ENCODE results near the gene RAB40A. TPM values are rescaled to one million over a fixed set of nuclear protein-coding genes. Genes with fewer than 3 reads are reported as not detected.

The RAB40A gene
- total and polyA plus RNA-seq, 9 donors: 0.34 to 1.8 (median 0.71) TPM

DNA sequence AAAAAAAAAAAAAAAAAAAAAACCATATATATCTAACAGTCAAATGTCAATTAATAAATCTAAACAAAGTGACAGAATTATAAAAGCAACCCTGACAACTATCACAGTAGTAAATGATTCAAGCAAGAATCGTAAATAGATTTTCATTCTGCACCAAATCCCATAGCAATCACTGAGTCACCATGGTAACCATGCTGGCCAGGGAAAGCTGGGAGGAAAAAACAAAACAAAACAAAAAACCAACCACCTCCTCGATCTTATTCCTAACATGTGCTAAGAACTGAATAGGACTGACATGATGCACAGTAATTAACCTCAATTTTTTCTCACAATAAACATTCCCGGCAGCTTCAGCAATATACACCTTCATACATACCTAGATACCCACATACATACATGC lies 30.6 kb upstream of the RAB40A start:
- Histone ChIP-seq H3K27ac (ENCODE audit: low read length) (no peak overlapping the region), H3K9me3 (replicated peaks; ENCODE audit: control insufficient read depth, low read depth, low read length) (no peaks in the 10 kb centered on the region), H3K27me3 (ENCODE audit: control insufficient read depth, insufficient read depth, low read length) (peaks cover 13% of the 10 kb centered on the region), H3K4me1 (ENCODE audit: control insufficient read depth, insufficient read depth, low read length) (no peaks in the 10 kb centered on the region), H3K36me3 (ENCODE audit: control insufficient read depth, insufficient read depth, low read length) (no peaks in the 10 kb centered on the region), H3K4me3 (ENCODE audit: low read length) (no peak overlapping the region)
- WGBS (ENCODE audit: insufficient coverage): 67% methylated on average over 3 of the region's 3 CpGs
- DNase-seq: peak; percentile 10

DNA sequence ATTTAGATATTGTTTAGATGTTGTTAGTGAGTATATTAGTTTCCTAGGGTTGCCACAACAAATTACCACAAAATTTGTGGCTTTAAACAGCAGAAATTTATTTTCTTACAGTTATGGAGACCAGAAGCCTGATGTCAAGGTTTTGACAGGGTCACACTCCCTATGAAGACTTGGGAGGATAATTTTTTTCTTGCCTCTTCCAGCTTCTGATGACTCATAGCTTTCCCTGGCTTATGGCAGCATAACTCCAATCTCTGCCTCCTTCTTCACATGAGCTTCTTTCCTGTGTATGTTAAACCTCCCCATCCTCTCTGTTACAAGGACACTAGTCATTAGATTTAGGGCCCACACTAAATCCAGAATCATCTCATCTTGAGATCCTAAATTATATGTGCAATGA lies 20.9 kb upstream of the RAB40A start:
- no peak overlapping the region for H3K27ac ChIP-seq (ENCODE audit: low read length)
- H3K4me1 ChIP-seq (ENCODE audit: control insufficient read depth, insufficient read depth, low read length): no peaks in the 10 kb centered on the region
- peaks cover 19% of the 10 kb centered on the region for H3K27me3 ChIP-seq (ENCODE audit: control insufficient read depth, insufficient read depth, low read length)
- H3K4me3 ChIP-seq (ENCODE audit: low read length): no peak overlapping the region
- no peaks in the 10 kb centered on the region for H3K36me3 ChIP-seq (ENCODE audit: control insufficient read depth, insufficient read depth, low read length)
- DNase-seq: no peak
- H3K9me3 ChIP-seq (replicated peaks; ENCODE audit: control insufficient read depth, low read depth, low read length): no peaks in the 10 kb centered on the region

DNA sequence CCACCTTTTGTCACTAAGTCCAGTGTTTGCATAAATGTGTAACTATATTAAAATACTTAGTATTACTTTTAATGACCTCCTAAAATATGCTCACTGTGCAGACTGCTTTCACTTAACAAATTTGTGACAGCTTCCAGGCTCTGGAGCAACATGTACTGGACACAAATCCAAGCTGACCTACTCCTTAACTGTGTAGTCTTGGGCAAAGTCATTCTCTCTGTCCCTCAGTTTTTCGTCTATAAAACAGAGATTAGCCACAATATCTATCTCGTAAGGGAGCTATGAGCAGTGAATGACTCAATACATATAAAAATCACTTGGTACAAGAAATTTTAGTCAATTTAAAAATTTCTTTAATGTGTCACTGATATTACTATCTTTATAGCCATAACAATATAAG lies 20.4 kb upstream of the RAB40A start:
- no peak for DNase-seq
- Histone ChIP-seq H3K4me1 (ENCODE audit: control insufficient read depth, insufficient read depth, low read length) (no peaks in the 10 kb centered on the region), H3K27me3 (ENCODE audit: control insufficient read depth, insufficient read depth, low read length) (peaks cover 19% of the 10 kb centered on the region), H3K4me3 (ENCODE audit: low read length) (no peak overlapping the region), H3K27ac (ENCODE audit: low read length) (no peak overlapping the region), H3K9me3 (replicated peaks; ENCODE audit: control insufficient read depth, low read depth, low read length) (no peaks in the 10 kb centered on the region), H3K36me3 (ENCODE audit: control insufficient read depth, insufficient read depth, low read length) (no peaks in the 10 kb centered on the region)
- no CpG with 5 or more reads among the region's 2 CpGs for WGBS (ENCODE audit: insufficient coverage)

DNA sequence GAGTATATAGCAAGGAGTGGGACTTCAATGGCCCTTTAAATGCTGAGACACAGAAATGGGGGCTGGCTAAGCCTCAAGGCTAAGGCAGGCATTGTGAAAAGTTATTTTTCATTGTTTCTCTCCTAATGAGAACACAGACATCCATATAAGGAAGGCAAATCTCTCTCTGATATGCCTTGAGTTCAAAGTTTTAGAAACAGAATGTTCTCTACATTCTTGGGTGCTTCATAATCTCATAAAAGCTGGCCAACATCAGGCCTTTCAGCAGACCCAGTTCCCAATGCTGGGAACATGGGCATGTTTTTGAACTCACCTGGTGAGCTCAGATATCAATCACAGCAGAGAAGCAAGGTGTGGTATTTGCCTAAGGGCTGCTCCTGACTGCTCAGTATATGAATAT lies 19.4 kb upstream of the RAB40A start:
- H3K36me3 ChIP-seq (ENCODE audit: control insufficient read depth, insufficient read depth, low read length): no peaks in the 10 kb centered on the region
- no peak overlapping the region for H3K4me3 ChIP-seq (ENCODE audit: low read length)
- H3K4me1 ChIP-seq (ENCODE audit: control insufficient read depth, insufficient read depth, low read length): peaks cover under 1% of the 10 kb centered on the region
- H3K27ac ChIP-seq (ENCODE audit: low read length): no peak overlapping the region
- no peak for DNase-seq
- H3K9me3 ChIP-seq (replicated peaks; ENCODE audit: control insufficient read depth, low read depth, low read length): no peaks in the 10 kb centered on the region
- H3K27me3 ChIP-seq (ENCODE audit: control insufficient read depth, insufficient read depth, low read length): peaks cover 16% of the 10 kb centered on the region

DNA sequence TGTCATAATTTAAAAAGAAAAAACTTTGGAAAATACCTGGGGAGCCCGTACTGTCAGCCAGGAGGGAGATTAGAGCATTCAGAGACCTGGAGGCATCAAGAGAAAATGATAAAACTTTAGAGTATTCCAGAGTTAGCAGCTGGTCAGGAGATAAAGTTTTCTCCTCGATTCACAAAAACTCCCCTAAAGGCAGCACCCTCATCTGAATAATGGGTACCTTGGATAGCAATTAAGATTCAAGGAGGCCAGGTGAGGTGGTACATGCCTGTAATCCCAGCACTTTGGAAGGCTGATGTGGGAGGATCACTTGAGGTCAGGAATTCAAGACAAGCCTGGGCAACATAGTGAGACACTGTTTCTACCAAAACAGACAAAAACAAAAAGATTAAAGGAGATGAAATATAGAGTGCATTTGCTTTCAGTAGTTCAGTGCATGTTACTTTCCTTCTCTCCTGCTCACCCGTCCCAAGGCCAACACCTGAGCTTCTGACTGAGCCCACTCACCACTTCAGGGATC lies 18.6 kb upstream of the RAB40A start:
- Histone ChIP-seq H3K27ac (ENCODE audit: low read length) (no peak overlapping the region), H3K9me3 (replicated peaks; ENCODE audit: control insufficient read depth, low read depth, low read length) (no peaks in the 10 kb centered on the region), H3K4me1 (ENCODE audit: control insufficient read depth, insufficient read depth, low read length) (peaks cover 2% of the 10 kb centered on the region), H3K4me3 (ENCODE audit: low read length) (no peak overlapping the region), H3K27me3 (ENCODE audit: control insufficient read depth, insufficient read depth, low read length) (peaks cover 18% of the 10 kb centered on the region), H3K36me3 (ENCODE audit: control insufficient read depth, insufficient read depth, low read length) (no peaks in the 10 kb centered on the region)
- no CpG with 5 or more reads among the region's 3 CpGs for whole genome bisulfite sequencing (ENCODE audit: insufficient coverage)
- DNase-seq: no peak

DNA sequence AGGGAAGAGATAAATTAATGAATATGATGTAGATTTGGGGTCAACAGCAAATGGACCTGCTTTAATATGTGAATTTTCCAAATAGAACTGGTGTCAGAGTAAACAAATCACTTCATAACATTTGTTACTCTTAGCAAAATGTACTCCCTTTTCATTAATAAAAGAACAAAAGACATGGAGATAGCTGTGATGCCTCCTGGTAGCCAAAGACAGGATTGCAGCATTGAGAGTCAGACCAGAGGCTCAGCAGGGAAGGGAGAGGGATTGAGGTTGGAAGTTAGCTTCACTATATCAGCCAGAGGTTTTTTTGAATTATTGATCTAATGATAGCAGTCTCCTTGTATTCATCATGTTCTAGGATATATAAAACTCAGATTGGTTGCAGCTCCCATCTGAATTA lies 17.4 kb upstream of the RAB40A start:
- Histone ChIP-seq H3K9me3 (replicated peaks; ENCODE audit: control insufficient read depth, low read depth, low read length) (no peaks in the 10 kb centered on the region), H3K27me3 (ENCODE audit: control insufficient read depth, insufficient read depth, low read length) (peaks cover 15% of the 10 kb centered on the region), H3K4me3 (ENCODE audit: low read length) (no peak overlapping the region), H3K36me3 (ENCODE audit: control insufficient read depth, insufficient read depth, low read length) (no peaks in the 10 kb centered on the region), H3K4me1 (ENCODE audit: control insufficient read depth, insufficient read depth, low read length) (peaks cover 2% of the 10 kb centered on the region), H3K27ac (ENCODE audit: low read length) (no peak overlapping the region)
- no peak for DNase-seq

DNA sequence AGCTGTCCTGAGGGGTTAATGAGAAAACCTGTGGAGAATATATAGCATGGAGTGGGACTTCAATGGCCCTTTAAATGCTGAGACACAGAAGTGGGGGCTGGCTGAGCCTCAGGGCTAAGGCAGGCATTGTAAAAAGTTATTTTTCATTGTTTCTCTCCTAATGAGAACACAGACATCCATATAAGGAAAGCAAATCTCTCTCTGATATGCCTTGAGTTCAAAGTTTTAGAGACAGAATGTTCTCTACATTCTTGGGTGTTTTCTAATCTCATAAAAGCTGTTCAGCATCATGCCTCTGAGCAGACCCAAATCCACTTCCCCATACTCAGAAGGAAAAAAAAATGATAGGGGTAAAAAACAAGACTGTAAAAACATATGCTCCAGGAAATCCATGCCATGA lies 16.8 kb upstream of the RAB40A start:
- Histone ChIP-seq H3K36me3 (ENCODE audit: control insufficient read depth, insufficient read depth, low read length) (no peaks in the 10 kb centered on the region), H3K4me3 (ENCODE audit: low read length) (no peak overlapping the region), H3K9me3 (replicated peaks; ENCODE audit: control insufficient read depth, low read depth, low read length) (no peaks in the 10 kb centered on the region), H3K27ac (ENCODE audit: low read length) (no peak overlapping the region), H3K27me3 (ENCODE audit: control insufficient read depth, insufficient read depth, low read length) (peaks cover 15% of the 10 kb centered on the region), H3K4me1 (ENCODE audit: control insufficient read depth, insufficient read depth, low read length) (peaks cover 2% of the 10 kb centered on the region)
- DNase-seq: no peak

DNA sequence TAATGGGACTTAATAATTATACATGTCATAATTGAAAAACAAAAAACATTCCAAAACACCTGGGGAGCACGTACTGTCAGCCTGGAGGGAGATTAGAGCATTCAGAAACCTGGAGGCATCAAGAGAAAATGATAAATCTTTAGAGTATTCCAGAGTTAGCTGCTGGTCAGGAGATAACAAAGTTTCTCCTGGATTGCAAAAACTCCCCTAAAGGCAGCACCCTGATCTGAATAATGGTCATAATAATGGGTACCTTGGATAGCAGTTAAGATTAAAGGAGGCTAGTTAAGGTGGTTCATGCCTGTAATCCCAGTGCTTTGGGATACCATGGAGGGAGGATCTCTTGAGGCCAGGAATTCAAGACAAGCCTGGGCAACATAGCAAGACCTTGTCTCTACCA lies 15.9 kb upstream of the RAB40A start:
- Histone ChIP-seq H3K36me3 (ENCODE audit: control insufficient read depth, insufficient read depth, low read length) (no peaks in the 10 kb centered on the region), H3K27ac (ENCODE audit: low read length) (no peak overlapping the region)
- no CpG with 5 or more reads among the region's 1 CpG for WGBS (ENCODE audit: insufficient coverage)

DNA sequence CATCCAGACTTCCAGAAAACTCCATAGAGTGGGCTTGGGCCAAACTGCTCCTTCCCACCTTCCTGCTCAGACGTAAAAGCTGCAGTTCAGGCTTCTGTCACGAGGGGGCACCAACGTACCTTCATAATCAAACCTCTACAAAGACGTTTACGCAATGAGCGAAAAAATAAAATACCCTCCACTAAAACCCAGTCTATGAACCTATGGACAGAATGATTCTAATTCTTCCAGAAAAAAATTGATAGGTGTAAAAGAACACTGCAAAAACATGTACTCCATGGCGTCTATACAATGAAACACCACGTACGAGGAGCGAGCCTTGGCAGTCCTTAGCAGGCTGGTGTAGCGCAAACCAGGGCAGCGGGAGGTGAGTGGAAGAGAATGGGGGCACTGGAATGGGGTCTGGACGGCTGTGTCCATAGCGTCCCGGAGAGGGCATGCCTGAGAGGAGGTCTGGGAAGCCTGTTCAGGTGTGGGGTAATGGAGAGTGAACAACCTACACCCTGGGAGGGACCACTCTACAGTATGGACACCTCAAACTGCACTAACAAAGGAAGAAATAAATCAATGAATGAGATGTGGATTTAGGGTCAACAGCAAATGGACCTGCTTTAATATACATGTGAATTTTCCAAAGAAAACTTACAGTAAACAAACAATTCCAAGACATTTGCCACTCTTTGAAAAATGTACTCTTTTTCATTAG lies 14.4 kb upstream of the RAB40A start:
- Histone ChIP-seq H3K4me1 (ENCODE audit: control insufficient read depth, insufficient read depth, low read length) (peaks cover 2% of the 10 kb centered on the region), H3K27ac (ENCODE audit: low read length) (no peak overlapping the region), H3K36me3 (ENCODE audit: control insufficient read depth, insufficient read depth, low read length) (no peaks in the 10 kb centered on the region), H3K27me3 (ENCODE audit: control insufficient read depth, insufficient read depth, low read length) (peaks cover 26% of the 10 kb centered on the region), H3K9me3 (replicated peaks; ENCODE audit: control insufficient read depth, low read depth, low read length) (no peaks in the 10 kb centered on the region), H3K4me3 (ENCODE audit: low read length) (peak overlapping the region; percentile 22)
- peak; percentile 84 for DNase-seq
- 35% methylated on average over 6 of the region's 15 CpGs for WGBS (ENCODE audit: insufficient coverage)

More for the DNA sequence above, 15.9 kb upstream of the RAB40A start:
- Histone ChIP-seq H3K4me1 (ENCODE audit: control insufficient read depth, insufficient read depth, low read length) (peaks cover 2% of the 10 kb centered on the region), H3K9me3 (replicated peaks; ENCODE audit: control insufficient read depth, low read depth, low read length) (no peaks in the 10 kb centered on the region), H3K27me3 (ENCODE audit: control insufficient read depth, insufficient read depth, low read length) (peaks cover 18% of the 10 kb centered on the region), H3K4me3 (ENCODE audit: low read length) (no peak overlapping the region)
- no peak for DNase-seq

DNA sequence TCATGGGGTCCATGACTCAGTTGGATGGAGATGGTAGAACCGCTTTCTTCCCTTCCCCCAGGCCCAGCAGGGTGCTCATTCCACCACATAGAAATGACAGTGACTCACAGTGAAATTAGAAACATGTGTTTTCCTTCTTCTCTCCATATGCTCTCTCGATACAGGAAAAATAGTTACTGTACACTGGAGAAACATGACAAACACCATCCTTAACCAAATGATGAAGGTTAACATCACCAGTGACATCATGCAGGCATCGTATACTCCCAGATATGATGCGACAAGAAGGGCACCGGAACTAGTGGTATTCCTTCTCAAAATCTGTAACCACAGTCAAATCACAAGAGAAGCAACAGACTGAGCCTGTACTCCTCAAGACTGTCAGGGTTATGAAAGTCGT lies 11.7 kb upstream of the RAB40A start:
- no peak overlapping the region for H3K27ac ChIP-seq (ENCODE audit: low read length)
- H3K27me3 ChIP-seq (ENCODE audit: control insufficient read depth, insufficient read depth, low read length): peaks cover 26% of the 10 kb centered on the region
- H3K4me3 ChIP-seq (ENCODE audit: low read length): no peak overlapping the region
- no peaks in the 10 kb centered on the region for H3K36me3 ChIP-seq (ENCODE audit: control insufficient read depth, insufficient read depth, low read length)
- peaks cover 2% of the 10 kb centered on the region for H3K4me1 ChIP-seq (ENCODE audit: control insufficient read depth, insufficient read depth, low read length)
- DNase-seq: no peak
- whole genome bisulfite sequencing (ENCODE audit: insufficient coverage): 80% methylated on average over 3 of the region's 6 CpGs
- no peaks in the 10 kb centered on the region for H3K9me3 ChIP-seq (replicated peaks; ENCODE audit: control insufficient read depth, low read depth, low read length)

DNA sequence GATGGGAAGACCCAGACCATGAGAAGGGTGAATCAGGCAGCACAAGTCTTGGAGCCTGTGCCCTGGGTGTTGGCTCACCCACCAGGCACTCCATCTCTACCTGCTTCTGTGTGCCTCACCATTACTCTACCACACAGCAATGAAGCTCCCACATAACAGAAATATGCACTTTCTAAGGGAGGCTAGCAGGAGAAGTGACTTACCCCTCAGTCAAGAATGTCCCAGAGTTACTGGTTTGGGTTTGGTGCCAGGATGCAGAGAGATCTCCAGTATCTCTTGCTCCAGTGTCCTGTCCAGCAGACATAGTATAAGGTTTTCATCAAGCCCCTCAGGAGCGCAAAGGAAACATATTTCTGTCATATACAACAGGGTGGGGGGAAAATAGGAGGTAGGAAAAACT lies 11.3 kb upstream of the RAB40A start:
- Histone ChIP-seq H3K4me3 (ENCODE audit: low read length) (no peak overlapping the region), H3K36me3 (ENCODE audit: control insufficient read depth, insufficient read depth, low read length) (no peaks in the 10 kb centered on the region), H3K4me1 (ENCODE audit: control insufficient read depth, insufficient read depth, low read length) (peaks cover 2% of the 10 kb centered on the region), H3K27ac (ENCODE audit: low read length) (no peak overlapping the region), H3K9me3 (replicated peaks; ENCODE audit: control insufficient read depth, low read depth, low read length) (no peaks in the 10 kb centered on the region), H3K27me3 (ENCODE audit: control insufficient read depth, insufficient read depth, low read length) (peaks cover 22% of the 10 kb centered on the region)
- no peak for DNase-seq
- WGBS (ENCODE audit: insufficient coverage): no CpG with 5 or more reads among the region's 1 CpG

Measured in muscle of leg (tissue), 11 donors.